ENCODE results near the gene ATP6V1B1.
"Not testable (repeated sequence)": the region's sequence is repeated elsewhere in the genome, so short reads cannot be mapped to it uniquely, and the experiment has no call there.

- TF ChIP-seq CTCF, POLR2A (IDR thresholded peaks at IDR 0.05): not testable (repeated sequence)
Observed at GRCh38 chr2:70998885-70999284, 63.2 kb downstream of the ATP6V1B1 start.
